NCI-H345 treated with DMSO at 0.1 percent for 48 hours (cell line): ENCODE measurements around the gene SELENOW.
A peak's percentile ranks its signal among the peaks of the same experiment; 100 is the strongest.
"Not testable (repeated sequence)": the region's sequence is repeated elsewhere in the genome, so short reads cannot be mapped to it uniquely, and the experiment has no call there.

Experiments used
- DNase-seq: peaks from one replicate; lab custom pipeline; 2025; ENCODE audit not compliant: unreplicated experiment; lab: John Stamatoyannopoulos, UW

SELENOW gene

DNA sequence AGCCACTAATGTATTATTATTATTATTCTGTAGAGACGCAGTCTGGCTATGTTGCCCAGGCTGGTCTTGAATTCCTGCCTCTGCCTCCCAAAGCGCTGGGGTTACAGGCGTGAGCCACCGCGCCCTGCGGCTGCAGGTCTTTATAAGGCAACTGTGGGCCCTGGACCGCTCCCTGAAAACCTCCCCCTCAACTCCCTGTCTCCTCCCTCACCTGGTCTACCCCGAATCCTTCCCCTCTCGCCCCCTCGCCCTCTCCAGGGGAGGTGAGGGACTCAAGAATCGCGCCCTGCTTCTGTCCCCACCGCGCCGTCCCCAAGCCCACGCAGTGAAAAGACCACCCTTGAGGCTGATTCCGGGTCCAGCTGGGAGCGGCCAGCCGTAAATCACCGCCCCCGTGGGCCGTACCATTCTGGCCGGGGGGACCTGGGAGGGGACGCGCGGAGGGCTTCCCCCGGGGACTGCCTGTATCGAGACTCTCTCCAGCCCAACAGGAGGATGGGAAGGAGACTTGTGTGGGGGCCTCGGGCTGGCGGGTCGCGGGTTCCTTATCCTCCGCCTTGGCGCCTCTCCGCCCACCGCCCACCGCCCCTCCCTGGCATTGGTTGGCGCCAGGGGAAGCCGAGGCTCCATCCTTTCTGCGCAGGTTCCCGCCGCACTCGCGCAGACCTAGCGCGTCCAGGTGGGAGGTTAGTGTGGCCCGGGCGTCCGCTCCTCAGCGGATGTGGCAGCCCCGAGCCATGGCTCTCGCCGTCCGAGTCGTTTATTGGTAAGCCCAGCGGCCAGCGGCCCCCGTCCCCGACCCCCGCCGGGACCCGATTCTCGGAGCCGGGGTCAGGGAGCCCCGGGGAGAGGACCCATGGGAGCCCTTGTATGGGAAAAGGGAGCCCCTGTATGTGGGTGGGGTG, at the start of gene SELENOW:
SELENOW (plus strand) TSS at position 655 of the 905 bp plus-strand sequence; CDS start at position 738, 83 bp downstream.
- DNase-seq = peak; percentile 32

DNA sequence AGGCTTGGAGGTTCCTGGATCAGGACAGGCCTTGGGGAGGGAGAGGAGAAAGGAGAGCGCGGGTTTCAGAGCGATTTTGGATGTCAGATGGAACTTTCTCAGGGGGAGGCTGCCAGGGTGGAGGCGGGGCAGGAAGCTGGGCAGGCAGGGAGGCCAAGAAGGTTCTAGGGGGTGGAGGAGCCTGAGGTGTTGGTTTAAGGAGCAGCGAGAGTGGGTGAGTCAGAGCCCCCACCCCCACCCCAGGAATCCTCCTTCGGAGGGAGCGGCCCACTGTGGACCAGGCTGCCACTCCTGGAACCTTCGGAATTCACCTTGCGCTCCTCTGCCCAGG, 49.1 kb upstream of the SELENOW start:
- DNase-seq = no peak

DNA sequence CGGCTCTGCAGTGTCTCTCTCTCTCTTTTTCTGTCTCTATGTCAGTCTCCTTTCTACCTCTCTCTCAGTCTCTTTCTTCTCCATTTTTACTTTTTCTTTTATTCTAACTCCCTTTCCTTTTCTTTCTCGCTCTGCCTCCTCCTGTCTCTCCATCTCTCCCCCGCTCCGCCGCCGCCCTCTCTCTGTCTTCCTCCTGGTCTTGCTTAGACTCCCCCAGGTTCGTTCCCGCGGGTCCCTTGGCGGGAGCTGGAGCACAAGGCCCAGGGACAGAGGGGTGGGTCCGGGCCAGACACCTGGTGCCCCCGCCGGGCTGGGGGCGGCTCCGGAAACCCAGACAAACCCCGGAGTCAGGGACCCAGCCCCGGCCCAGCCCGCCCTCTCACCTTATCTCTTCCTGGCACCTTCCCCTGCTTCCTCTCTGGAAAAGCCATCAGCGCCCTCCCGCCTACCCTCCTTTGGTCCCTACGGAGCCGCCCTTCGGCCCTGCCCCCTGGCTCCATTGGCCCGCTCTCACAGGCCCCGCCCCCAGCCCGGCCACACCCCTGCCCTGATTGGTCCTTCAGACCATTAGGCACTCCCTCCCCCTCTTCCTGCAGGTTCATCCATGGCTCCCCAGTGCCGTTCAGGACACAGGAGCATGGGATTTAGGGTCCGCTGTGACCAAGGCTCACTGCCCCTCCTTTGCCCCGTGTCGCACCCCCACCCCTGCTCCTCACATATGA, 48.5 kb upstream of the SELENOW start:
- no peak for DNase-seq

DNA sequence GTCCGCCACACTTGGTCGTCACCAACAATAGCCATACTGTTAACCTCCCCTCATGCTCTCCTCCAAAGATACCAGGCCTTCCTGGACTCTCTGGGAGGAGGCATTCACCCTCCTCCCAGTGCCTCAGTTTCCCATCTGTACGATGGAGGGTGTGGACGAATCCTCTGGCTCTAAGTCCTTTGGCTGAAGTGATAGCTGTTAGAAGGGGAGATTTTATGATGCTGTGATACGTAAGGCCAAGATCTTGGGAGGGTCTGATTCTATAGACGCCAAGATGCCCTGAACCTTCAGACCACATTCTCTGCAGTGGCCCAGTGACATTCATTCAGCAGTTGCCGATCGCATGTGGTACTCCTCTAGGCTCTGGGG, 48.0 kb upstream of the SELENOW start:
- DNase-seq = no peak

DNA sequence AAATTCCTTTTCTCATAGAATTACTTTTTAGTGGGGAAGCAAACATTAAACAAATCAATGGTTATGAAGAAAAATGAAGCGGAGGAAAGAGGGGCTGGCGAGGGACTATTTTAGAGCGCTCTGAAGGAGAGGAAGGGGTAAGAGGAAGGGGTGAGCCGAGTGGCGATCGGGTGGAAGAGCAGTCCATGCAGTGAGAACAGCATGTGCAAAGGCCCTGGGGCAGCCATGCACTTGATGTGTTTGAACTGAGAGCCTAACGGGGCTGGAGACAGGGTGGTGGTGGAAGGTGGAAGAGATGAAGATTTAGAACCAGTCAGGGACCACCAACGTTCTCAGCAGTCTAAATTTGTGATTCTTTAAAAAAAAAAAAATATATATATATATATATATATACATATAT, 47.6 kb upstream of the SELENOW start:
- DNase-seq = no peak

DNA sequence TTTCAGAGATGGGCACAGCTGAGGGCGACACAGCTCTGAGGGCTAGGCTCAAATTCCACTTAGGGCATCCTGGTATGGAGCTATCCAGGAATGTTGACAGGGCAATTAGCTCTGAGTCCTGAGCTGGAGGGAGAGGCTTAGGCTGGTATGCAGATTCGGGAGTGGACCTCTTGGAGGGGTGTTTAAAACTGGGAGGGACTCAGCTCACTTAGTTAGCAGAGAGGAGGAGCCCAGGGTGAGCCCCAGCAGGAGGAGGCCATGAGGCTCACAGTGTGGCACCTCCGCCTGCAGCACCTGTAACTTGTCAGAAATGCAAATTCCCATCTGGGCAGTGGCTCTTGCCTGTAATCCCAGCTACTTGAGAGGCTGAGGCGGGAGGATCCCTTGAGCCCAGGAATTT, 43.4 kb upstream of the SELENOW start:
- no peak for DNase-seq

DNA sequence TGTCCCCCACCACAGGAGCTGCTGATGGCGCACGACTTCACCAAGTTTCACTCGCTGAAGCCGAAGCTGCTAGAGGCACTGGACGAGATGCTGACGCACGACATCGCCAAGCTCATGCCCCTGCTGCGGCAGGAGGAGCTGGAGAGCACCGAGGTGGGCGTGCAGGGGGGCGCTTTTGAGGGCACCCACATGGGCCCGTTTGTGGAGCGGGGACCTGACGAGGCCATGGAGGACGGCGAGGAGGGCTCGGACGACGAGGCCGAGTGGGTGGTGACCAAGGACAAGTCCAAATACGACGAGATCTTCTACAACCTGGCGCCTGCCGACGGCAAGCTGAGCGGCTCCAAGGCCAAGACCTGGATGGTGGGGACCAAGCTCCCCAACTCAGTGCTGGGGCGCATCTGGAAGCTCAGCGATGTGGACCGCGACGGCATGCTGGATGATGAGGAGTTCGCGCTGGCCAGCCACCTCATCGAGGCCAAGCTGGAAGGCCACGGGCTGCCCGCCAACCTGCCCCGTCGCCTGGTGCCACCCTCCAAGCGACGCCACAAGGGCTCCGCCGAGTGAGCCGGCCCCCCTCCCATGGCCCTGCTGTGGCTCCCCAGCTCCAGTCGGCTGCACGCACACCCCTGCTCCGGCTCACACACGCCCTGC, 37.5 kb upstream of the SELENOW start:
- DNase-seq = no peak

DNA sequence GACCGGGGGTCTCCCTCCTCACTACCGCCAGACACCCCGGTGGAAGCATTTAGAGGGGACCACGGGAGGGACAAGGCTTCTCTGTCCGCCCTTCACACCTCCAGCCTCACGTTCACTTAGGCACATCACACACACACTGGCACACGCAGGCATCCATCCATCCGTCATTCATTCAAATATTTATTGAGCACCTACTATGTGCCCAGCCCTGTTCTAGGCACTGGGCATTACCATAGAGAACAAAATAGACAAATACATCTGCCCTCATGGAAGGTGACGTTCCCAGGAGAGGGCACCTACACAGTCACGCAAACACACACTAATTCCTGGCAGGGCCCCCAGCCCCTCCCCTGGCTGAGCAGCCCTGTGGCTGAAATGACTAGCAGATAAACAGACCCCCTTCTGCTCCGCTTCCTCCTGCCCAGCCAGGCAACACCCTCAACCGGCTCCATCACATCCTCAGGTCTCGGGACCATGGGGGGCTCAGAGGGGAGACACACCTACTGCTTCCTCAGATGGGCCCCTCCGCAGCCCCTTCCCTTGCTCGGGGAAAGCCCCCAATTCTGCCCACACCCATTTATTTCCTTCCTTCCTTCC, 36.9 kb upstream of the SELENOW start:
- no peak for DNase-seq

DNA sequence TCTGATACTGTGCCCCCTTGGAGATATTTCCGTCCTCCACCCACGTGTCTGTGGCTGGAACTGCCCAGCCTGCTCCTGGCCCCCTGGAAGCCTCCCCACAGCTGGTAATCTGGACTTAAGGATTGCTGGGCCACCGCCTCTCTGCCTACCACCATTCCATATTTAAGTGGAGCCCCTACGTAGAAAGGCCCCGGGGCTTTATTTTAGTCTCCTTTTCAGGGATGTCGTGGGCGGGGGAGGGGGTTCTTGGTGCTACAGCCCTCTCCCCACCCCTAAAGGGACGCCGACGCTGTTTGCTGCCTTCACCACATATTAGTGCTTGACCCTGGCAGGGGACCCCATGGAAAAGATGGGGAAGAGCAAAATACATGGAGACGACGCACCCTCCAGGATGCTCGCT, 35.9 kb upstream of the SELENOW start:
- no peak for DNase-seq

DNA sequence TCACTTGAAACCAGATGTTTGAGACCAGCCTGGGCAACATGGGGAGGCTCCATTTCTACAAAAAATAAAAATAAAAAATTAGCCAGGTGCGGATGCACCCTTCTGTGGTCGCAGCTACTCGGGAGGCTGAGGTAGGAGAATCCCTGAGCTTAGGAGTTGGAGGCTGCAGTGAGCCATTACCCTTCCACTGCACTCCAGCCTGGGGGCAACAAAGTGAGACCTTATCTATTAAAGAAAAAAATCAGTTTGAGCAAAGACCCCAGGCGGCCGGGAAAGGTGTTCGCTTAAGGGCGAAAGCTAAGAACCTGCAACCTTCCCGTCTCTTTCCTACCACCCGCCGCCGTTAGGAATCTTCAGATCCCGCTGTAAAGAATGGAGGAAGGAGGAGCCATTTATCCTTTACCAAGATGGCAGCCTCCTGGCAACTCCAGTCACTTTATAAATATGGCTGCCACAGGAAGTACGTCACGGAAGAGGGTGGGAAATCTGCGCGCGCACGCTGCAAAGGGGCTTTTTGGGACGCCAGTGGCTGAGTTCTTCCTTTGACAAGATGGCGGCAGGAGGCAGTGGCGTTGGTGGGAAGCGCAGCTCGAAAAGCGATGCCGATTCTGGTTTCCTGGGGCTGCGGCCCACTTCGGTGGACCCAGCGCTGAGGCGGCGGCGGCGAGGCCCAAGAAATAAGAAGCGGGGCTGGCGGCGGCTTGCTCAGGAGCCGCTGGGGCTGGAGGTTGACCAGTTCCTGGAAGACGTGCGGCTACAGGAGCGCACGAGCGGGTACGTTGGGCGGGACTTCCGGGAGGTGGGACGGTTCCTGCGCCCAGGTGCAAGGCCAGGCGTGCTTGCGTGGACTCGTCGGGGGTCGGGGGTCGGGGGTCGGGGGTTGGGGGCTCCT, 33.2 kb upstream of the SELENOW start, which contains the start of gene NOP53:
NOP53 (plus strand) TSS at position 537 of the 892 bp plus-strand sequence; CDS start at position 551, 14 bp downstream.
- DNase-seq = peak; percentile 84

DNA sequence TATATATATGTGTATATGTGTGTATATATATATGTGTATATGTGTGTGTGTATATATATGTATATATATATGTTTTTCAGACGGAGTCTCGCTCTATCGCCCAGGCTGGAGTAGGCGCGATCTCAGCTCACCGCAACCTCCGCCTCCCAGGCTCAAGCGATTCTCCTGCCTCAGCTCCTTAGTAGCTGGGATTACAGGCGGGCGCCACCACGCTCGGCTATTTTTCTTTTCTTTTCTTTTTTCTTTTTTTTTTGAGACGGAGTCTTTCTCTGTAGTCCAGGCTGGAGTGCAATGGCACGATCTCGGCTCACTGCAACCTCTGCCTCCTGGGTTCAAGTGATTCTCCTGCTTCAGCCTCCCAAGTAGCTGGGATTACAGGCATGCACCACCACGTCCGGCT, 32.4 kb upstream of the SELENOW start:
- not testable (repeated sequence) for DNase-seq

DNA sequence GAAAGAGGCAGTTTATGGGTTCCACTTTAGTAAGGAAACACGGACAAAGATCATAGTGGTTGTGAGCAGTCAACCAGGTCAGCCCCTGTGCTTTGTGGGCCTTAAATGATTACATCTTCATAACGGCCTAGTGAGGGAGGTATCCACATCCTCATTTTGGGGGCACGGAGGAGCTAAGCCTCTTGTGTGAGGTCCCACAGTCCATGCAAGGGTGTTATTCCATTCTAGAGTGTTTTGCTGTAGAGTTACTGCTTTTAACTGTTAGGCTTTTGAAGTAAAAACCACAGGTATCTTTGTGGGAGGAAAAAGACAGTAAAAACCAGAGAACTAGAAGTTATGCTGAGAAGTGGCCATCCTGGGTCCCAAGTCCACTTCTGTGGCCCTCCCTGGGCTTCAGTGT, 29.2 kb upstream of the SELENOW start:
- DNase-seq = no peak

DNA sequence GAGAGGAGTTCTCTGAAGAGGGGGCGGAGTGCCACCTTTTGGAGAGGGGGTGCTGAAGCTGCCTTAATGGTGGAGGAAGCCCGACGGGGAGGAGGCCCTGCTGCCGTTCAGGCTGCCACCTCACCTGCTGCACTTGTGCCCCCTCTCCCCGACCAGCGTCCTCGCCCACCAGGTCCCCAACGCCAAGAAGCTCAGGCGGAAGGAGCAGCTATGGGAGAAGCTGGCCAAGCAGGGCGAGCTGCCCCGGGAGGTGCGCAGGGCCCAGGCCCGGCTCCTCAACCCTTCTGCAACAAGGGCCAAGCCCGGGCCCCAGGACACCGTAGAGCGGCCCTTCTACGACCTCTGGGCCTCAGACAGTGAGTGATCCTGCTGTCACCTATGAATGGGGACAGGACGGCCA, 27.8 kb upstream of the SELENOW start:
- DNase-seq = no peak

DNA sequence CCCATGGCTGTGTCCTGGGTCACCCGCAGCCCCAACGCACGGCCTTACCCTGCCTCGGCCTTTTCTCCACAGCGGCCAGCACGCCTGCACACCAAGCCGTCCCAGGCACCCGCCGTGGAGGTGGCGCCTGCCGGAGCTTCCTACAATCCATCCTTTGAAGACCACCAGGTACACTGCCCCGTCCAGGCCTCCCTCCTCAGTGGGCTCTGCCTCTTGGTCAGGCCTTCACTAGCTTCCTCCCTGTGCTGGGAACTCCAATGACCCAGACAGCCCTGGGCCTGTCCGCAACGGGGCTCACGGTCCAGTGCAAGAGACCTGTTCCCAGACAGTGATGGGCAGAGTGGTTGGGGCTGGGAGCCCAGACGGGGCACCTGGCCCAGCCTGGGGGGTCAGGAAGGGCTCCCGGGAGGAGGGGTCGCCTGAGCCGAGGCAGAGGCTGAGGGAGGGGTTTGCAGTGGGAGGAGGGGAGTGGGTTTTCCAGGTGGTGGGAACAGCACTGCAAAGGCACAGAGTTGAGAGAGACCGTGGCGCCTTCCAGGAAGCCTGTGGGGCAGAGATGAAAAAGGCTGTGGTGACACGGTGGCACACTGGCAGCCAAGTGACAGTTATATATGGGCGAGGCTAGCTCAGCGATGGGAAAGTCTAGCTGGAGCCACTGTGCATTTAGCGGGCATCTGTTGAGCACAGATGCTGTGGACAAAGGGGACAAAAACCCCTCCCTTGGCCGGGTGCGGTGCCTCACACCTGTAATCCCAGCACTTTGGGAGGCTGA, 25.9 kb upstream of the SELENOW start:
- DNase-seq = no peak

DNA sequence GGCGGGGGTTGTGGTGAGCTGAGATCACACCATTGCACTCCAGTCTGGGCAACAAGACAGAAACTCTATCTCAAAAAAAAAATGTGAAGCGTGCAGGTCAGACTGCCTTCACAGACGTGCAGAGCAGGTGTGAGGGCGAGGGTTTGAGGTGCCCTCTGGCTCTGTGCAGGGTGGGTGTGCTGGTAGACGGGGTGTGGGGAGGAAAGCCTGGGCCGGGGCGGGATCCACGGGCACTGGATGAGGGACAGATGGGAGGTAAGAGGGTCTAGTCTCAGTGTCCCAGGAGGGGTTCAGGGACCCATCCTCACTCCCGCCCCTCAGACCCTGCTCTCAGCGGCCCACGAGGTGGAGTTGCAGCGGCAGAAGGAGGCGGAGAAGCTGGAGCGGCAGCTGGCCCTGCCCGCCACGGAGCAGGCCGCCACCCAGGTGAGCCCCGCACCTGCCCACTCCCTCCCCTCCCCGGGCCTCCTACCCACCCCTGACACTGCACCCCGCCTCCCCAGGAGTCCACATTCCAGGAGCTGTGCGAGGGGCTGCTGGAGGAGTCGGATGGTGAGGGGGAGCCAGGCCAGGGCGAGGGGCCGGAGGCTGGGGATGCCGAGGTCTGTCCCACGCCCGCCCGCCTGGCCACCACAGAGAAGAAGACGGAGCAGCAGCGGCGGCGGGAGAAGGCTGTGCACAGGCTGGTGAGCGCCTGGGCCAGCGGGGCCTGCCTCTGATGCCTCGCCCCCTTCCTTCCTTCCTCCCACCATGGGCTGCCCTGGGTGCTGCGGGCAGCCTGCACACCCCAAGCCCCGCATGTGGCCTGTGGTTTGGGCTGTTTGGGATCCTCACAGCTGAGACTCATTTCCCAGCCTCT, 24.1 kb upstream of the SELENOW start:
- DNase-seq = no peak

DNA sequence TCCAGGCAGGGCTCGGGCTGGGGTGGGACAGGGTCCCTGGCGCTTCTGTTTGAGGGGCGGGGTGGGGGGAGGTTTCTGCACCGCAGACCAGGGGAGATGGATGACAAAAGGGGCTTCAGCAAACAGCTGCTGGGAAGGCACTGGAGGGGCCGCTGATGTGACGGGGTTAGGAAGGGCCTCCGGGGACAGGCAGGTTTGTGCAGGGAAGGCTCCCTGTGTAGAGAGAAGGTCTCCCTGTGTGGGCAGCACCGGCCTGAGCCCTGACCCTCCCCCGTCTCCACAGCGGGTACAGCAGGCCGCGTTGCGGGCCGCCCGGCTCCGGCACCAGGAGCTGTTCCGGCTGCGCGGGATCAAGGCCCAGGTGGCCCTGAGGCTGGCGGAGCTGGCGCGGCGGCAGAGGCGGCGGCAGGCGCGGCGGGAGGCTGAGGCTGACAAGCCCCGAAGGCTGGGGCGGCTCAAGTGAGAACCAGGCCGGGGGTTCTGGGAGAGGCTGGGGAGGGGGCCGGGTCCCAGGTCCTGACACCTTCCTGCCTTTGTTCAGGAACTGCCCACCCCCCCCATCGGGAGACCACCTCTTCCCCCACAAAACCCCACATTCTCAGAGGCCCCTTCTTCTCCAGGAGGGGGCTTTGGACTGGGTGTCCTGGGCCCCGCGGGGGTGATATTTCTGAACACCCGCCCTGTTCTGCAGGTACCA, 23.3 kb upstream of the SELENOW start:
- no peak for DNase-seq

DNA sequence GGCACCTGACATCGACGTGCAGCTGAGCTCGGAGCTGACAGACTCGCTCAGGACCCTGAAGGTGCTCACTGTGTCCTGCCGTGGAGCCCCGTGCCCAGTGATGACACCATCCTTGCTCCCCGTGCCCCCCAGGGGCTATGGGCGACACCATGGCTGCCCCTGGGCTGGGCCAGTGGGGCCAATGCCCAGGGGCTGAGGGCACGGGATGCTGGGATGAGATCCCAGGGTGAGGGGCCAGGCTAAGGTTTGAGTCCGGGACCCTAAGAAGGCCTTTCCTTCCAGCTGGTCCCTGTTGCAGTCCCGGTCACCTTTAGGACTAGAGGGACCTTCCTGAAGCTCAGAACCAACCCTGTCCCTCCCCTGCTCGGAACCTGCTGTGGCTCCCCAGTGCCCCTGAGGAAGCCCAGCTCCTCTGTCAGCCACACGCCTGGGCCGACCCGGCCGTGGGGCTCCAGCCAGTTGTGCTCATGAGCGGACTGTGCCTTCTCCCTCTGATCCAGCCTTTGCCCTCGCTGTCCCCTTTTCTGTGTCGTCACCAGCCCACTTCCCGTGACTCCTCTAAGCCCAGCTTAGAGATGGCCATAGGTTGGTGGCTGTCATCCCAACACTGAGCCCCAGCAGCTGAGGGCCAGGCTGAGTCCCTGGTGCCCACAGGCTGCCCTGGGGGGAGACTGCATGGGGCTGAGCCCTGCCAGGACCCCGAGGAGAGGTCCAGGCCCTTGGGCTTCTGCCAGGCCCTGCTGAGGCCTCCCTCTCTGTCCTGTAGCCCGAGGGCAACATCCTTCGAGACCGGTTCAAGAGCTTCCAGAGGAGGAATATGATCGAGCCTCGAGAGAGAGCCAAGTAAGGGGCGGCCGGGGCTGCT, 22.5 kb upstream of the SELENOW start:
- no peak for DNase-seq
